ENCODE measurements around the gene FOXL2NB.

FOXL2NB gene

DNA sequence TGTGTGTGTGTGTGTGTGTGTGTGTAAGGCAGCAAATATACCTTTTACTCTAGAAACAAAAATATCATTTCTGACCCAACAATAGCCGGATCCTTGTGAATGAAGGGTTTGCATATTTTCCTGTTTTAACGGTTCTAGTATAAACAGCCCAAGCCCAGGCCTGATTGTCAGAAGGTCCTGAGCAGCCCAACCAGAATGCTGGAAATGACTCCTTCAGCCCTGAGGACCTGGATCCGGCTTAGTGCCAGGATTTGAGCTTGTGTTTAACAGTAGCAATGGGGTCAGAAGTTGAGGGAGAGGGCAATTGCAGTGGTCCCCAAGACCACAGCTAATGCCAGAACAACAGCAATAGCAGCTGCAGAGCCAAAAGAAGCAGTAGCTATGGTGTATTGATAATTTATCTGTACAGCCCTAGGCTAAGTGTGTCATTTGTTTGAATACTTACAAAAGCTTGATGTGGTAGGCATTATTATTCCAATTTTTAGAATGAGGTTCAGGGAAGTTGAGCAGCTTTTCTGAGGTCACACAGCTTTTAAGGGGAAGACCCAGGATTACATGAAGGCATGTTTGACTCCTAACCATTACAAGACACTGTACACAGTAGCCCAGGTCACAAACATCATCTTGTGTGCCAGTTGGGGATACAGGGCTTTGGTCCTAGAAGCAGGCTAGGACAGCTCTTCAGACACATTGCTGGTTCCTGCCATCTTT, 12.9 kb upstream of the FOXL2NB start:
- no peaks in the 10 kb centered on the region for H3K9me3 ChIP-seq (ENCODE audit: control insufficient read depth in 1 of 2, low read length in 2 of 2)

DNA sequence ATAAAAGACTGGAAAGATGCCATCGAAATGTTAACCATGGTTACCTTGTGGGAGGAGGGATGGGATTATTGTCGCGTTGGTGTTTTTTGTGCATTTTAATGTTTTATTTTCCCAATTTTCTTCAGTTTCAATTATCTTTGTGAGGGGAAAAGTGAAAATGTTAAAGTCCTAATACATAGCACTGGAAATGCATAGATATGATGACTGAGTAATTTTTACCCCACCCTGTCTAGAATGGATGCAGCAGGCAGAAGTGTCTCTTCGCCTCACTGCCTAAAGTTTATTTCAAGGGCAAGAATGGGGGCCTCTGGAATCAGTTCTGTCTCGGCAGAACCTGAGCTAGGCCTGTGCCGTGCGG, 11.5 kb upstream of the FOXL2NB start:
- Histone ChIP-seq H3K27me3 (ENCODE audit: low read depth, low read length) (peaks cover 50% of the 10 kb centered on the region), H3K36me3 (ENCODE audit: control insufficient read depth in 1 of 2, insufficient read depth in 2 of 2, low read length in 2 of 2) (no peaks in the 10 kb centered on the region), H3K4me1 (ENCODE audit: control insufficient read depth in 1 of 2, insufficient read depth in 2 of 2, low read length in 2 of 2) (peaks cover 3 to 43% of the 10 kb centered on the region in 2 donors), H3K4me3 (ENCODE audit: low read depth in 1 of 2, low read length in 2 of 2) (peak overlapping the region in 1 of 2 donors; percentile 23), H3K9me3 (ENCODE audit: control insufficient read depth in 1 of 2, low read length in 2 of 2) (no peaks in the 10 kb centered on the region), H3K27ac (ENCODE audit: low read length) (no peak overlapping the region)

More for the DNA sequence above, 12.9 kb upstream of the FOXL2NB start:
- Histone ChIP-seq H3K27me3 (ENCODE audit: low read depth, low read length) (peaks cover 39% of the 10 kb centered on the region), H3K4me1 (ENCODE audit: control insufficient read depth in 1 of 2, insufficient read depth in 2 of 2, low read length in 2 of 2) (peaks cover 3 to 34% of the 10 kb centered on the region in 2 donors), H3K27ac (ENCODE audit: low read length) (no peak overlapping the region), H3K36me3 (ENCODE audit: control insufficient read depth in 1 of 2, insufficient read depth in 2 of 2, low read length in 2 of 2) (no peaks in the 10 kb centered on the region), H3K4me3 (ENCODE audit: low read depth in 1 of 2, low read length in 2 of 2) (no peak overlapping the region)

- Histone ChIP-seq H3K36me3 (ENCODE audit: control insufficient read depth in 1 of 2, insufficient read depth in 2 of 2, low read length in 2 of 2) (no peaks in the 10 kb centered on the region), H3K4me3 (ENCODE audit: low read depth in 1 of 2, low read length in 2 of 2) (peak overlapping the region; percentile 23 to 63), H3K27me3 (ENCODE audit: low read depth, low read length) (peaks cover 57% of the 10 kb centered on the region), H3K9me3 (ENCODE audit: control insufficient read depth in 1 of 2, low read length in 2 of 2) (no peaks in the 10 kb centered on the region), H3K27ac (ENCODE audit: low read length) (no peak overlapping the region), H3K4me1 (ENCODE audit: control insufficient read depth in 1 of 2, insufficient read depth in 2 of 2, low read length in 2 of 2) (peaks cover 3 to 43% of the 10 kb centered on the region in 2 donors)
Measured at GRCh38 chr3:138935863-138936740, 10.9 kb upstream of the FOXL2NB start.

- no peak overlapping the region for H3K27ac ChIP-seq (ENCODE audit: low read length)
- no peaks in the 10 kb centered on the region for H3K9me3 ChIP-seq (ENCODE audit: control insufficient read depth in 1 of 2, low read length in 2 of 2)
- H3K4me3 ChIP-seq (ENCODE audit: low read depth in 1 of 2, low read length in 2 of 2) = peak overlapping the region; percentile 23 to 63
- no peaks in the 10 kb centered on the region for H3K36me3 ChIP-seq (ENCODE audit: control insufficient read depth in 1 of 2, insufficient read depth in 2 of 2, low read length in 2 of 2)
- peaks cover 3 to 43% of the 10 kb centered on the region in 2 donors for H3K4me1 ChIP-seq (ENCODE audit: control insufficient read depth in 1 of 2, insufficient read depth in 2 of 2, low read length in 2 of 2)
- H3K27me3 ChIP-seq (ENCODE audit: low read depth, low read length) = peaks cover 66% of the 10 kb centered on the region
Measured at GRCh38 chr3:138936741-138937689, 10.0 kb upstream of the FOXL2NB start.

DNA sequence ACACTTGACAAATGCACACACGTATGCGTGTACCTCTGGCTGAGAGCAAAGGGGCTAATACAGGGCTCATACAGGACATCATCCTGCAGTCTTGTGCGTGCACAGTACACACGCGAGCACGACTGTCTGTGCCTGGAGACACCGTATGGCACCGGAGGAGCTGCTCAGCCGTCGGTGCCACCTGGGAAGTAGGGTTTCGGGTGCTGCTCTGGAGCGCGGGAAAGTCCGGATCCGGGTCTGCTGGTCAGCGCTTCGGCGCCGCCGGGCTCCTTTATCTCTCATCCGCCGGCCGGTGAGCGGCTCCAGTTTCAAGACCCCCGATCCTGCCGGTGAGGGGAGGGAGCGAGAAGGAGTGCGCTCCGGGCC, 9.3 kb upstream of the FOXL2NB start:
- H3K36me3 ChIP-seq (ENCODE audit: control insufficient read depth in 1 of 2, insufficient read depth in 2 of 2, low read length in 2 of 2) = no peaks in the 10 kb centered on the region
- peaks cover 3 to 43% of the 10 kb centered on the region in 2 donors for H3K4me1 ChIP-seq (ENCODE audit: control insufficient read depth in 1 of 2, insufficient read depth in 2 of 2, low read length in 2 of 2)
- no peak overlapping the region for H3K4me3 ChIP-seq (ENCODE audit: low read depth in 1 of 2, low read length in 2 of 2)
- H3K27ac ChIP-seq (ENCODE audit: low read length) = no peak overlapping the region
- H3K27me3 ChIP-seq (ENCODE audit: low read depth, low read length) = peaks cover 72% of the 10 kb centered on the region
- no peaks in the 10 kb centered on the region for H3K9me3 ChIP-seq (ENCODE audit: control insufficient read depth in 1 of 2, low read length in 2 of 2)

DNA sequence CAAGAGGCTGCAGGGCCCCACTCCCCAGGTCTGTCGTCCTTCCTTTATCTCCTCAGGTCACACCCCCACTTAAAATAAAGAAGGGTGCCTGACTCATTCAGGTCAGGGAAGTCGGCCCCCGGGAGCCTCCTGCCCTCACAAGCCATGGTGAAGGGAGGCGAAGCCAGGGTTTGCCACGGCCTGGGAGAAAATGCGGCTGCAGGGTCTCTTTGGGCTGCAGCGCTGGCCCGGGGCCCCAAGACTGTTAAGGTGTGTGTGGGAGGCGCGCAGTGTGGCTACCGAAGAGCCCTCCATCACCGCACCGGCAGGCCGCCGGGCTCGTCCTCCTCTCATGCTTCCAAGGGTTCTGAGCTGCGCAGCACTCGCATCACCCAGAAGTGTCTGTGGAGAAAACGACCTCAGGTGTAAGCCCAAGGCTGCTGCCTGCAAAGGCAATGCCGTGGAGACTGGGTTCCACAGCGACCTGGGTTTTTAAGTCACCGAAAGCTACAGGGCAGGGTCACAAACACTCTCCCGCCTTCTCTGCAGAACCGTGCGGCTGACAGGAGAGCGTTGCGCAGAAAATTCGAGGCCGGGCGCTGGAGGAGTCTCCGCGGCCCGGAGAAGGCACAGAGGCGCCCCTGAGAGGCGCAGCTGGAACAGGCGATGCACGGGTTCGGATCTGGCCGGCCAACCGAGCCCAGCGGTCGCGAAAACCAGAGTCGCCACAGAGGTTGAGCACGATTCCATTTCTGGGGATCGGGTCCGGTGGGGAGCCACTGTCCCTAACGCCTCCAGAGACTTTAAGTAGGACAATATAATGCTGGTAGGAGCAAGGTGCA, 8.8 kb upstream of the FOXL2NB start:
- no peak overlapping the region for H3K4me3 ChIP-seq (ENCODE audit: low read depth in 1 of 2, low read length in 2 of 2)
- H3K4me1 ChIP-seq (ENCODE audit: control insufficient read depth in 1 of 2, insufficient read depth in 2 of 2, low read length in 2 of 2) = peaks cover 3 to 43% of the 10 kb centered on the region in 2 donors
- H3K27ac ChIP-seq (ENCODE audit: low read length) = no peak overlapping the region
- peaks cover 78% of the 10 kb centered on the region for H3K27me3 ChIP-seq (ENCODE audit: low read depth, low read length)
- no peaks in the 10 kb centered on the region for H3K36me3 ChIP-seq (ENCODE audit: control insufficient read depth in 1 of 2, insufficient read depth in 2 of 2, low read length in 2 of 2)
- H3K9me3 ChIP-seq (ENCODE audit: control insufficient read depth in 1 of 2, low read length in 2 of 2) = no peaks in the 10 kb centered on the region

- Histone ChIP-seq H3K4me3 (ENCODE audit: low read depth in 1 of 2, low read length in 2 of 2) (no peak overlapping the region), H3K36me3 (ENCODE audit: control insufficient read depth in 1 of 2, insufficient read depth in 2 of 2, low read length in 2 of 2) (no peaks in the 10 kb centered on the region), H3K27ac (ENCODE audit: low read length) (no peak overlapping the region), H3K4me1 (ENCODE audit: control insufficient read depth in 1 of 2, insufficient read depth in 2 of 2, low read length in 2 of 2) (peaks cover 3 to 43% of the 10 kb centered on the region in 2 donors), H3K27me3 (ENCODE audit: low read depth, low read length) (peaks cover 86% of the 10 kb centered on the region), H3K9me3 (ENCODE audit: control insufficient read depth in 1 of 2, low read length in 2 of 2) (no peaks in the 10 kb centered on the region)
Measured at GRCh38 chr3:138938877-138939560, 8.0 kb upstream of the FOXL2NB start.

GRCh38 chr3:138939561-138940241, 7.3 kb upstream of the FOXL2NB start:
- Histone ChIP-seq H3K4me3 (ENCODE audit: low read depth in 1 of 2, low read length in 2 of 2) (no peak overlapping the region), H3K27ac (ENCODE audit: low read length) (no peak overlapping the region), H3K4me1 (ENCODE audit: control insufficient read depth in 1 of 2, insufficient read depth in 2 of 2, low read length in 2 of 2) (peaks cover 3 to 48% of the 10 kb centered on the region in 2 donors), H3K9me3 (ENCODE audit: control insufficient read depth in 1 of 2, low read length in 2 of 2) (no peaks in the 10 kb centered on the region), H3K27me3 (ENCODE audit: low read depth, low read length) (peaks cover 92% of the 10 kb centered on the region), H3K36me3 (ENCODE audit: control insufficient read depth in 1 of 2, insufficient read depth in 2 of 2, low read length in 2 of 2) (no peaks in the 10 kb centered on the region)

DNA sequence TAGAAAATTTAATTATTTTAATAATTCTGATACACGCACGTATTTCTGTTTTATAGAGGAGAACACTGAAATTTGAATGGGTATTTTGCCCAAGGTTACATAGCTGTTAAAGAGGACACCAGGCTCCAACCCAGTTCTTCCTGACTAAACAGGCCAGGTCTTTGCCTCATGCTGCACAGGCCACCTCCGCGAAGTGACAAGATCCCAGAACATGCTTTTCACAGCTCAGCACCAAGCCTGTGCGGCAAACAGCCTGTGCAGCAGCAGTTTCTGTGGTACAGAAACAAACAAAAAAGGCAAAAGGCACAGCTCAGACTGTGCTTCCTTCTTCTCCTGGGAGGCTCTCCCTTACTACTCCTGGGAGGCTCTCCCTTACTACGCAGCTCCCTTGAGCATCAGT, 6.6 kb upstream of the FOXL2NB start:
- peaks cover 3 to 56% of the 10 kb centered on the region in 2 donors for H3K4me1 ChIP-seq (ENCODE audit: control insufficient read depth in 1 of 2, insufficient read depth in 2 of 2, low read length in 2 of 2)
- H3K27ac ChIP-seq (ENCODE audit: low read length) = no peak overlapping the region
- H3K9me3 ChIP-seq (ENCODE audit: control insufficient read depth in 1 of 2, low read length in 2 of 2) = no peaks in the 10 kb centered on the region
- H3K27me3 ChIP-seq (ENCODE audit: low read depth, low read length) = peaks cover 96% of the 10 kb centered on the region
- no peak overlapping the region for H3K4me3 ChIP-seq (ENCODE audit: low read depth in 1 of 2, low read length in 2 of 2)
- H3K36me3 ChIP-seq (ENCODE audit: control insufficient read depth in 1 of 2, insufficient read depth in 2 of 2, low read length in 2 of 2) = no peaks in the 10 kb centered on the region

Measured in muscle layer of duodenum (tissue), 2 donors.